Measurements from ENCODE around the gene OTX1. TPM values are rescaled to one million over a fixed set of nuclear protein-coding genes. Genes with fewer than 3 reads are reported as not detected.

Gene OTX1
- total and polyA plus RNA-seq, 10 of the 15 experiments (the other 5 are each of a cell fraction or from before 2014, with no cell fraction given), result 0.04 to 0.67 (median 0.23) TPM; not detected in 2

DNA sequence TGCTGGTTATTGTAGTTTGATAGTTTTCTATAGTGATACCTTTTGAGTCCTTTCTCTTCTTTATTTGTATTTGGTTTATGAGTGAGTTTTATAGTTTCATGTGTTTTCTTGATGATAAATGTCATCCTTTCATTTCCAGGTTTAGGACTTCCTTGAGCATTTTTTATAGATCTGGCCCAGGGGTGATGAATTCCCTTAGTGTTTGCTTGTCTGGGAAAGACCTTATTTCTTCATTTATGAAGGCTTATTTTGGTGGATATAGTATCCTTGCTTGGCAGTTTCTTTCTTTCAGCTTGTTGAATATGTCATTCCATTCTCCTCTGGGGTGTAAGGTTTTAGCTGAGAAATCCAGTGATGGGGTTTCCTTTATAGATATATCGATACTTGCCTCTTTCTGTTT, 53.9 kb downstream of the OTX1 start:
- no peak for FAIRE-seq
- Histone ChIP-seq H3K4me1 (ENCODE audit: control insufficient read depth, insufficient read depth, low read length) (no peaks in the 10 kb centered on the region), H3K79me2 (ENCODE audit: control insufficient read depth, insufficient read depth, low read length) (no peaks in the 10 kb centered on the region), H3K9ac (ENCODE audit: control insufficient read depth, insufficient read depth, low read length) (no peak overlapping the region), H3K36me3 (ENCODE audit: control insufficient read depth in 2 of 2, insufficient read depth in 2 of 2, low read length in 1 of 2) (no peaks in the 10 kb centered on the region), H3K27me3 (replicated peaks in 1 of 2; ENCODE audit: control insufficient read depth in 2 of 2, insufficient read depth in 2 of 2, low read length in 1 of 2) (no peaks in the 10 kb centered on the region), H3K27ac (ENCODE audit: control insufficient read depth, insufficient read depth) (no peak overlapping the region), H4K20me1 (ENCODE audit: control insufficient read depth, insufficient read depth) (no peaks in the 10 kb centered on the region), H3K4me2 (ENCODE audit: control insufficient read depth, insufficient read depth) (no peak overlapping the region), H3K9me3 (replicated peaks; ENCODE audit: control insufficient read depth, insufficient read depth, low read length) (peaks cover 3% of the 10 kb centered on the region; the same call in 2 of the 3 replicates), H2AFZ (ENCODE audit: control insufficient read depth, low read depth, low read length) (no peak overlapping the region), H3K4me3 (no peak overlapping the region)
- TF ChIP-seq BCL11A (IDR thresholded peaks at IDR 0.05; ENCODE audit: low read depth, low read length), result no peak
- TF ChIP-seq, protein P1, sequence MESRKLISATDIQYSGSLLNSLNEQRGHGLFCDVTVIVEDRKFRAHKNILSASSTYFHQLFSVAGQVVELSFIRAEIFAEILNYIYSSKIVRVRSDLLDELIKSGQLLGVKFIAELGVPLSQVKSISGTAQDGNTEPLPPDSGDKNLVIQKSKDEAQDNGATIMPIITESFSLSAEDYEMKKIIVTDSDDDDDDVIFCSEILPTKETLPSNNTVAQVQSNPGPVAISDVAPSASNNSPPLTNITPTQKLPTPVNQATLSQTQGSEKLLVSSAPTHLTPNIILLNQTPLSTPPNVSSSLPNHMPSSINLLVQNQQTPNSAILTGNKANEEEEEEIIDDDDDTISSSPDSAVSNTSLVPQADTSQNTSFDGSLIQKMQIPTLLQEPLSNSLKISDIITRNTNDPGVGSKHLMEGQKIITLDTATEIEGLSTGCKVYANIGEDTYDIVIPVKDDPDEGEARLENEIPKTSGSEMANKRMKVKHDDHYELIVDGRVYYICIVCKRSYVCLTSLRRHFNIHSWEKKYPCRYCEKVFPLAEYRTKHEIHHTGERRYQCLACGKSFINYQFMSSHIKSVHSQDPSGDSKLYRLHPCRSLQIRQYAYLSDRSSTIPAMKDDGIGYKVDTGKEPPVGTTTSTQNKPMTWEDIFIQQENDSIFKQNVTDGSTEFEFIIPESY (IDR thresholded peaks at IDR 0.05), result no peak
- TF ChIP-seq, protein P2, sequence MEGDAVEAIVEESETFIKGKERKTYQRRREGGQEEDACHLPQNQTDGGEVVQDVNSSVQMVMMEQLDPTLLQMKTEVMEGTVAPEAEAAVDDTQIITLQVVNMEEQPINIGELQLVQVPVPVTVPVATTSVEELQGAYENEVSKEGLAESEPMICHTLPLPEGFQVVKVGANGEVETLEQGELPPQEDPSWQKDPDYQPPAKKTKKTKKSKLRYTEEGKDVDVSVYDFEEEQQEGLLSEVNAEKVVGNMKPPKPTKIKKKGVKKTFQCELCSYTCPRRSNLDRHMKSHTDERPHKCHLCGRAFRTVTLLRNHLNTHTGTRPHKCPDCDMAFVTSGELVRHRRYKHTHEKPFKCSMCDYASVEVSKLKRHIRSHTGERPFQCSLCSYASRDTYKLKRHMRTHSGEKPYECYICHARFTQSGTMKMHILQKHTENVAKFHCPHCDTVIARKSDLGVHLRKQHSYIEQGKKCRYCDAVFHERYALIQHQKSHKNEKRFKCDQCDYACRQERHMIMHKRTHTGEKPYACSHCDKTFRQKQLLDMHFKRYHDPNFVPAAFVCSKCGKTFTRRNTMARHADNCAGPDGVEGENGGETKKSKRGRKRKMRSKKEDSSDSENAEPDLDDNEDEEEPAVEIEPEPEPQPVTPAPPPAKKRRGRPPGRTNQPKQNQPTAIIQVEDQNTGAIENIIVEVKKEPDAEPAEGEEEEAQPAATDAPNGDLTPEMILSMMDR (IDR thresholded peaks at IDR 0.05 in 2 of 3, conservative IDR thresholded peaks at IDR 0.05 in 1 of 3; ENCODE audit: control insufficient read depth in 2 of 3, extremely low read depth in 1 of 3, insufficient read depth in 1 of 3, low read depth in 3 of 3, low read length in 3 of 3), result no peak
- no peak for TF ChIP-seq NFYA (IDR thresholded peaks at IDR 0.05; ENCODE audit: borderline replicate concordance, low read depth, low read length)
- TF ChIP-seq BMI1 (IDR thresholded peaks at IDR 0.05; ENCODE audit: borderline replicate concordance), result no peak
- TF ChIP-seq MYB (IDR thresholded peaks at IDR 0.05; ENCODE audit: borderline replicate concordance, low read depth, low read length), result no peak
- TF ChIP-seq FOXM1 (IDR thresholded peaks at IDR 0.05; ENCODE audit: low read depth, low read length), result no peak
- TF ChIP-seq, protein P3, sequence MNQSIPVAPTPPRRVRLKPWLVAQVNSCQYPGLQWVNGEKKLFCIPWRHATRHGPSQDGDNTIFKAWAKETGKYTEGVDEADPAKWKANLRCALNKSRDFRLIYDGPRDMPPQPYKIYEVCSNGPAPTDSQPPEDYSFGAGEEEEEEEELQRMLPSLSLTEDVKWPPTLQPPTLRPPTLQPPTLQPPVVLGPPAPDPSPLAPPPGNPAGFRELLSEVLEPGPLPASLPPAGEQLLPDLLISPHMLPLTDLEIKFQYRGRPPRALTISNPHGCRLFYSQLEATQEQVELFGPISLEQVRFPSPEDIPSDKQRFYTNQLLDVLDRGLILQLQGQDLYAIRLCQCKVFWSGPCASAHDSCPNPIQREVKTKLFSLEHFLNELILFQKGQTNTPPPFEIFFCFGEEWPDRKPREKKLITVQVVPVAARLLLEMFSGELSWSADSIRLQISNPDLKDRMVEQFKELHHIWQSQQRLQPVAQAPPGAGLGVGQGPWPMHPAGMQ (IDR thresholded peaks at IDR 0.05; ENCODE audit: borderline replicate concordance), result no peak
- TF ChIP-seq ZNF622 (IDR thresholded peaks at IDR 0.05), result no peak
- TF ChIP-seq NFYB (IDR thresholded peaks at IDR 0.05; ENCODE audit: insufficient read depth, low read depth, low read length), result no peak
- no peak for TF ChIP-seq EP300 (IDR thresholded peaks at IDR 0.05; ENCODE audit: borderline replicate concordance in 1 of 2, control insufficient read depth in 1 of 2, low read depth in 2 of 2, low read length in 2 of 2)
- 33% methylated on average over 1 of the region's 1 CpG for WGBS (ENCODE audit: insufficient coverage, insufficient replicate concordance, low lambda C conversion rate, missing lambda C conversion rate)
- no peak for DNase-seq (ENCODE audit: low read depth, low spot score)
- BruUV-seq (replicated peaks), result no TSS peak
- CTCF ChIA-PET, result no interaction called here
- intact Hi-C loops (cut with micrococcal nuclease; ENCODE audit: unreplicated experiment) (no loop called here), in situ Hi-C loops (cut with MboI) (no loop called here)
- RAD21 ChIA-PET (ENCODE audit: unreplicated experiment), result no interaction called here
- ATAC-seq, result no peak
- SMC1A ChIA-PET (ENCODE audit: uncharacterized antibody, unreplicated experiment), result no interaction called here
- POLR2A ChIA-PET, result no interaction called here
